ENCODE results near the gene ADNP.

The ADNP gene

DNA sequence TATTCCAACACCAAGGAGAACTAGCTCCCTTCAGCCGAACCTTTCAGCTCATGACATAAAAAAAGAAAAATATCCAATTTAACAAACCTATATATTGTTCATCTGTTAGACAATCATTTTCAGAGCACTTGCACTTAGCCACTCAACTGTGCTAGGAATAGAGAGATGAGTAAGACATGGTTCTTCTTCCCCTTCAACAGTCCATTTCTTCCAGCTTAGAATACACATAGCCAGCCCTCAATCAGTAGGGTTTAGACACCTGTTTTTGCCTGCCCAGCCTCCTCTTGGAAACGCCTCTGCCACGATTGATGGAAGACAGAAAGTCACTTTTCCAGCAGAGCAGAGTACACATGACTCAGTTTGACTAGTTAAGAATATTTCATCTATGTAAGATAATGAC lies 21.8 kb downstream of the ADNP start:
- Histone ChIP-seq H2AFZ (ENCODE audit: low read length) (no peak overlapping the region), H3K9ac (ENCODE audit: low read depth, low read length, poor library complexity, severe bottlenecking) (no peak overlapping the region), H3K4me2 (ENCODE audit: low read depth, low read length, poor library complexity, severe bottlenecking) (no peak overlapping the region)

DNA sequence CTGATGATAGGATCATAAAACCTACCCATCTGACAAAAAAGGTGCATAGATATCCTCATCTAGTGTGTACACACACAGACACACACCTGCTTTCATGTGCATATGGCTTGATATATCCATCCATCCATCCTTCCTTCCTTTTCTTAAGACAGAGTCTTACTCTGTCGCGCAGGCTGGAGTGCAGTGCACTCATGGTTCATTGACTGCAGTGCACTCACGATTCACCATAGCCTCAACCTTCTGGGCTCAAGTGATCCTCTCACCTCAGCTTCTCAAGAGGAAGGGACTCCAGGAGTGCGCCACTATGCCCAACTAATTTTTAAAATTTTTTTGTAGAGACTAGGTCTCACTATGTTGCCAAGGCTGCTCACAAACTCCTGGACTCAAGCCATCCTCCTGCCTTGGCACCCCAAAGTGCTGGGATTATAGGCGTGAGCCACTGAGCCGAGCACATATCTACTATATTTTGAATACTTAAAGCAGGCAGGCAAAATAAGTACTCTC lies 27.1 kb downstream of the ADNP start:
- no peak overlapping the region for H3K4me2 ChIP-seq (ENCODE audit: low read depth, low read length, poor library complexity, severe bottlenecking)
- no peaks in the 10 kb centered on the region for H3K9me3 ChIP-seq (ENCODE audit: insufficient read depth, low read depth, low read length)
- no peaks in the 10 kb centered on the region for H3K9me2 ChIP-seq (replicated peaks; ENCODE audit: low read depth, low read length)
- H2AFZ ChIP-seq (ENCODE audit: low read length), result no peak overlapping the region
- no peaks in the 10 kb centered on the region for H3F3A ChIP-seq (ENCODE audit: low read depth)
- H3K4me3 ChIP-seq (ENCODE audit: low read length, poor library complexity, severe bottlenecking), result no peak overlapping the region
- peaks cover 100% of the 10 kb centered on the region for H3K79me2 ChIP-seq (ENCODE audit: insufficient read depth, low read length)
- H3K27me3 ChIP-seq (ENCODE audit: insufficient read depth, low read length, poor library complexity, severe bottlenecking), result no peaks in the 10 kb centered on the region
- no peak overlapping the region for H3K9ac ChIP-seq (ENCODE audit: low read depth, low read length, poor library complexity, severe bottlenecking)
- H3K4me1 ChIP-seq (ENCODE audit: insufficient read depth, low read length, poor library complexity, severe bottlenecking), result no peaks in the 10 kb centered on the region
- peaks cover 63% of the 10 kb centered on the region for H3K36me3 ChIP-seq (ENCODE audit: insufficient read depth, low read length)
- TF ChIP-seq EZH2phosphoT487 (IDR thresholded peaks at IDR 0.05; ENCODE audit: borderline replicate concordance), result no peak
- TF ChIP-seq, protein P1, sequence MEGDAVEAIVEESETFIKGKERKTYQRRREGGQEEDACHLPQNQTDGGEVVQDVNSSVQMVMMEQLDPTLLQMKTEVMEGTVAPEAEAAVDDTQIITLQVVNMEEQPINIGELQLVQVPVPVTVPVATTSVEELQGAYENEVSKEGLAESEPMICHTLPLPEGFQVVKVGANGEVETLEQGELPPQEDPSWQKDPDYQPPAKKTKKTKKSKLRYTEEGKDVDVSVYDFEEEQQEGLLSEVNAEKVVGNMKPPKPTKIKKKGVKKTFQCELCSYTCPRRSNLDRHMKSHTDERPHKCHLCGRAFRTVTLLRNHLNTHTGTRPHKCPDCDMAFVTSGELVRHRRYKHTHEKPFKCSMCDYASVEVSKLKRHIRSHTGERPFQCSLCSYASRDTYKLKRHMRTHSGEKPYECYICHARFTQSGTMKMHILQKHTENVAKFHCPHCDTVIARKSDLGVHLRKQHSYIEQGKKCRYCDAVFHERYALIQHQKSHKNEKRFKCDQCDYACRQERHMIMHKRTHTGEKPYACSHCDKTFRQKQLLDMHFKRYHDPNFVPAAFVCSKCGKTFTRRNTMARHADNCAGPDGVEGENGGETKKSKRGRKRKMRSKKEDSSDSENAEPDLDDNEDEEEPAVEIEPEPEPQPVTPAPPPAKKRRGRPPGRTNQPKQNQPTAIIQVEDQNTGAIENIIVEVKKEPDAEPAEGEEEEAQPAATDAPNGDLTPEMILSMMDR (conservative IDR thresholded peaks at IDR 0.05; ENCODE audit: low read length), result no peak
- H4K20me1 ChIP-seq (ENCODE audit: insufficient read depth, low read length, poor library complexity, severe bottlenecking), result peaks cover 97% of the 10 kb centered on the region

More for the DNA sequence above, 21.8 kb downstream of the ADNP start:
- H3K4me3 ChIP-seq (ENCODE audit: low read length, poor library complexity, severe bottlenecking), result no peak overlapping the region
- no peaks in the 10 kb centered on the region for H3K9me3 ChIP-seq (ENCODE audit: insufficient read depth, low read depth, low read length)
- no peaks in the 10 kb centered on the region for H3K9me2 ChIP-seq (replicated peaks; ENCODE audit: low read depth, low read length)
- H3K36me3 ChIP-seq (ENCODE audit: insufficient read depth, low read length), result peaks cover 36% of the 10 kb centered on the region; the same call in 1 of the 2 replicates
- peaks cover 7% of the 10 kb centered on the region for H3K4me1 ChIP-seq (ENCODE audit: insufficient read depth, low read length, poor library complexity, severe bottlenecking)
- TF ChIP-seq, protein P1 (conservative IDR thresholded peaks at IDR 0.05; ENCODE audit: low read length), result no peak
- no peak for TF ChIP-seq EZH2phosphoT487 (IDR thresholded peaks at IDR 0.05; ENCODE audit: borderline replicate concordance)
- H4K20me1 ChIP-seq (ENCODE audit: insufficient read depth, low read length, poor library complexity, severe bottlenecking), result peaks cover 97% of the 10 kb centered on the region
- H3K27me3 ChIP-seq (ENCODE audit: insufficient read depth, low read length, poor library complexity, severe bottlenecking), result no peaks in the 10 kb centered on the region
- no peaks in the 10 kb centered on the region for H3F3A ChIP-seq (ENCODE audit: low read depth)
- H3K79me2 ChIP-seq (ENCODE audit: insufficient read depth, low read length), result peaks cover 100% of the 10 kb centered on the region

DNA sequence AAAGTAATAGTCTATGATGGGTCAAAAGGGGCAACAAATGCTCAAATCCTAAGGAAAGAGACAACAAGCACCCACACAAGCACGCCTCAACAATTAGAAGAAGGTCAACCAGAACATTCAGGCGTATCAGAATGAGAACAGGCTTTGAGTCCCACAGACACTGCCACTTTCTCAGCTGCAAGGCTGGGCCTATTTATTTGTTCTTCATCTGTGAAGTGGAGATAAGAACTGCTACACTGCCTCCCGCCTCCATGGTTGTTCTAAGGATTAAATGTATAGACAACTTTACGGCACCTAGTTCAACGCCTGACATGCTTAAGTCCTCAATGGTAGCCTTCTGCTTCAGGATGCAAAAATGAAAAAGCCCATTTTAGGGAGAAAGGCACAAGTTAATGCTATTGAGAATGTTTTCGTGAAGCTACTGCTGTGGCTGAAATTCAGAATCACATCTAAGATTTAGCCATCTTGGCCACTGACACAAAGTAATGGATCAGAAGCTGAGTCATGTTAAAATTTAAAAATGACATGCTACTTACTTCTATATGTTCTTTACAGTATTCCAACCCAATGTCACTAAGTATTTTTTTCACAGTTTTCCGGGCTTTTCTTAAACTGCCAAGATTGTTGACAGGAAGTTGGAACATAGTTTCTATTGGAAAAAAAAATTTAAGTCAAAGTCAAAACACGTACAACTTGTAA lies 27.7 kb downstream of the ADNP start:
- peaks cover 97% of the 10 kb centered on the region for H4K20me1 ChIP-seq (ENCODE audit: insufficient read depth, low read length, poor library complexity, severe bottlenecking)

More for the DNA sequence above, 27.7 kb downstream of the ADNP start:
- H3K4me2 ChIP-seq (ENCODE audit: low read depth, low read length, poor library complexity, severe bottlenecking), result no peak overlapping the region
- no peaks in the 10 kb centered on the region for H3K9me2 ChIP-seq (replicated peaks; ENCODE audit: low read depth, low read length)
- H3K9ac ChIP-seq (ENCODE audit: low read depth, low read length, poor library complexity, severe bottlenecking), result no peak overlapping the region
- peaks cover 69% of the 10 kb centered on the region for H3K36me3 ChIP-seq (ENCODE audit: insufficient read depth, low read length)
- H3F3A ChIP-seq (ENCODE audit: low read depth), result no peaks in the 10 kb centered on the region
- no peaks in the 10 kb centered on the region for H3K27me3 ChIP-seq (ENCODE audit: insufficient read depth, low read length, poor library complexity, severe bottlenecking)
- H3K4me1 ChIP-seq (ENCODE audit: insufficient read depth, low read length, poor library complexity, severe bottlenecking), result no peaks in the 10 kb centered on the region
- no peaks in the 10 kb centered on the region for H3K9me3 ChIP-seq (ENCODE audit: insufficient read depth, low read depth, low read length)
- no peak for TF ChIP-seq EZH2phosphoT487 (IDR thresholded peaks at IDR 0.05; ENCODE audit: borderline replicate concordance)
- no peak overlapping the region for H3K4me3 ChIP-seq (ENCODE audit: low read length, poor library complexity, severe bottlenecking)
- H3K79me2 ChIP-seq (ENCODE audit: insufficient read depth, low read length), result peaks cover 94% of the 10 kb centered on the region
- H2AFZ ChIP-seq (ENCODE audit: low read length), result no peak overlapping the region

All from Loucy (cell line).